Fibroblast of the conjunctiva (primary cell): ENCODE measurements around the gene ATIC.

ENCODE experiments used
- DNase-seq: peaks from one replicate; pipeline ENCODE4 v3.0.0-alpha.2; 2010; ENCODE audit warnings: low read depth

Gene ATIC

DNA sequence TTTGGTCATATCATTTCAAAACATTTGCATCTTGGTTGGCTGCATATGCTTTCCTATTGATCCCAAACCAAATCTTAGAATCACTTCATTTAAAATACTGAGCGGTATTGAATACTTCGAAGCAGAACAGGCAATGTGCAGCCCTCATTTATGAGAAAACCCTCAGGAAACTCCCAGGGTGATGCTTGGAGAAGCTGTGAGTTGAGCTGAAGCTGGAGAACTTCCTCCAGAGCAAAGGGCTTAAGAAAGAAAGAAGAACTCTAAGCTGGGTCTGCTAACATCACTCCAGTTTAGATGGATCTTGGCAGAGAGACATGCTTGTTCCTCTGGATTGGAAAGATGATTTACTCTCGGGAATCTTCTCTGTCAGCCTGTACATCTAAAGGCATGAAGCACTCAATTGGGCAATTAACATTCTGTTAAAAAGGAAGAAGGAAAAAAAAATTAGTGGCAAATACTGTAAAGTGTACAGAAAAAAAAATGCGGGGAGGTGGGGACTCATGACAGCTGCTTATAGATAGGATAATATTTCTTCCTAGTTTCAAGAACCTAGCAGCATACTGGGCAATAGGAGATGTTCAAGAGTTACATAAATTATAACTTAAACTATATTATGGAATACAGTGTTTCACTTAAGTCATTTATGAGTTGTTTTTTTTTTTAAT is 49.5 kb downstream of the ATIC start:
- DNase-seq, result no peak

DNA sequence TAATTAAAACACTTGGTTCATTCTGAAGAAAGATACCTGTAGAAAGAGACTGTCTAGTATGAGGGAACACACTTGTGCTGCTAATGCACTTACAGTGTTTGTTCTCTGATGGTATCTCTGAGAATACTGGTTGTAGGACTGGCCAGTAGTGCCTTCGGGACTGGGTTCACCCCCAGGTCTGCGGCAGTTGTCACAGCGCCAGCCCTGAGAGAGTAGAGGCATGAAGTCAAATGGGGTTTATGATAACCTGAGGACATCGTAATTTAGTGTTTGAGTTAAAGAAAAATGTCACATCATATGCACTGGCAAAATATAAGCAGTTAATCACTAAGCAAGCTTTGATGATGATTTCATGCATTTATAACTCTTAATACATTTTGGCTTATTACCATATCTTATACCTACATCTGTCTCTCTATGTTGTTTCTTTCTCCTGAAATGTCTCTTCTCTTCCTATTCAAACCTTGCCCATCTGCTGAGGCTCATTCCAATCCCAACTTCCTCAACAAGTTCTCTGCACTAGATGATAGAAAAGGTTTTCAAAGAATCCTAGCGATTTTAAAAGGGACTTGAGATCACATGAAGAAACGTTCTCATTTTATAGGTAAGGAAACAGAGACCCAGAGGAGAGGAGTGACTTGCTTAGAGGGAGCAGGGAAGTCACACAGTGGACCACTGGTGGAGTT is 50.2 kb downstream of the ATIC start:
- DNase-seq, result no peak

GRCh38 chr2:215362562-215362904 is 50.7 kb downstream of the ATIC start:
- DNase-seq, result no peak

GRCh38 chr2:215363039-215363438 is 51.2 kb downstream of the ATIC start:
- DNase-seq, result no peak

DNA sequence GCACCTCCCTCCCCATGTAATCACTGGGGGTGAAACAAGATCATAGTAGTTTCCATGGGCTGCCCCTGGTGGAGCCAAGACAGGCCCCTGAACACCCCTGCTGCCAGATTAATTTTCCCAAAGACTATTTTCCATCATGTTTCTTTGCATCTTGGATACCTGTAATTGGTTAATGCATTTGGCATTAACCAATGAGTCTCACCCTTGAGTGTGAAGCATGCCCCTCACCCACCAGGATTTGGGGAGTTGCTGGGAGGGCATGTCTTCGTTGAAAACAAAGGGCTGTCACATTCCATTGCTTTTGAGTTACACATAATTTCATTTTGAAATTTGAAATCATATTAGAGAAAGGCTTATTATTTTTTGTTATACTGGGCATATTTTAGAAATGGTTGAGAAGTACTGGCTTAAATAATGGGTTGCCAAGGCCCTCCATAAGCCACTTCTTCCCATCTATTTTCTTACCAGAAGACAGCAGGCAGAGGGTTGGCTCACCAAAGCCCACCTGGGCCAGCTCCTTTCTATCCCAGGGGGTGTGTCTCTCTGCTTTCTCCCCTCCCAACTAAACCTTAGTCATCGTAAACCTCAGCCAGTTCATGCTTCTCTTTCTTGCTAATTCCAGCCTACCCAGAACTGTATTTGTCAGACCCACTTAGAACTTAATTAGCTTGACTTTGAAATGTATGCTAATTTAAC is 51.8 kb downstream of the ATIC start:
- no peak for DNase-seq

DNA sequence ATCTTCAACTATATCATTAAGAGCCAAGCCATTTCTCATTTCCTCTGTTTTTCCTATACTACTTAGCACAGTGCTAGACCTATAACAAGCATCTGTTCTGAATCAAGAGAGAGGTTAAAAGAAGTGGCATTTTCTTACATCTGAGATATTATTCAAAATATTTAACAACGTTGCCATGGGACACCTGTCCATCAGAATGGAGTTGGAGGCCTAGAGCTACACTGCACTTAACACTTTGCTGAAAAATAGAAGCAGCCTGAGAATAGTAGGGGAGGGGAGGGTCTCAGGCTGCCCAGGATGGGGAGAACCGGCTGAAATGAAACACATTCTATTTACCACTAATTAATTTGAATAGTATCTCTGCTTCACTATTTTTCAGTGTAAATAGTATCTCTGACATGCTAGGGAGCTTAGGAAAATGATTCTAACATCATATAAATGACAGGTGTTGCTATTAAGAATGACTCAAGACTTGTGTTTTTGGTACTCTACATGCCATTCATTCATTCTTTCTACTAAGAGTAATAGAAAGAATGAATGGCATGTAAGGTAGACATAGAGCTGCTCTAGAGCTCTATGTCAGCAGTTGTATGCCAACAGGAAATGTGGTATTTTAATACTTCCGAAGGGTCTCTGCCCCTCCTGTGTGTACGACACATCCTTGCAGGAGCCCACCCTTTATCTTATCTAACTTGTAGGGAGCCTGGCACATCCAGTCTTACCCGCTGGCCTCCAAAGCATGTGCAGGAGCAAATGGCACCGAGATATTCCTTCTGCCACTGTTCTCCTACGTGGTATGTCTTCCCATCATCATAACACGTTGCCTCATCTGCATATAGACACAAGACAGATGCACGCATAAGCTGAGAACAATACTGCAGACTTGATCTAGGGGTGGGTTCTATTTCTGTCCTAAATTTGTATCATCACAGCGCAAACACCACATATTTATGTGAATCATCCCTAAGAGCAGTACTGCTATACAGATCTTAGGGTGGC is 52.6 kb downstream of the ATIC start:
- DNase-seq, result no peak

GRCh38 chr2:215365184-215365658 is 53.4 kb downstream of the ATIC start:
- DNase-seq, result no peak

- DNase-seq, result no peak
These were observed 54.7 kb downstream of the ATIC start for GRCh38 chr2:215366440-215367032.

- DNase-seq, result no peak
These were observed 56.0 kb downstream of the ATIC start for GRCh38 chr2:215367662-215368492.

DNA sequence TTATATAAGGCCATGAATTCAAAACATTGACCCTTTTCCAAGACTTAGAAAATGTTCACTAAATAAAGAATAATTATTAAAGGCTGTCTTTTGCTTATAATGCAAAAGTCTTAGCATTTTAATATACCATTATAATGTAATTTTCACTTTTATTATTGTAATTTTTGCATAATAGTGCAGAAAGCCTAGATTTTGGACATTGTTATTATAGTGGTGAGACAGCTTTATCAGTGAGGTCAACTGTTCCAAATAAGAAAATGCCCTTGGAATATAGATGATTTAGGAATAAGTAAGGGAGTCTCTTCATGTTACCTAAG is 56.6 kb downstream of the ATIC start:
- no peak for DNase-seq

DNA sequence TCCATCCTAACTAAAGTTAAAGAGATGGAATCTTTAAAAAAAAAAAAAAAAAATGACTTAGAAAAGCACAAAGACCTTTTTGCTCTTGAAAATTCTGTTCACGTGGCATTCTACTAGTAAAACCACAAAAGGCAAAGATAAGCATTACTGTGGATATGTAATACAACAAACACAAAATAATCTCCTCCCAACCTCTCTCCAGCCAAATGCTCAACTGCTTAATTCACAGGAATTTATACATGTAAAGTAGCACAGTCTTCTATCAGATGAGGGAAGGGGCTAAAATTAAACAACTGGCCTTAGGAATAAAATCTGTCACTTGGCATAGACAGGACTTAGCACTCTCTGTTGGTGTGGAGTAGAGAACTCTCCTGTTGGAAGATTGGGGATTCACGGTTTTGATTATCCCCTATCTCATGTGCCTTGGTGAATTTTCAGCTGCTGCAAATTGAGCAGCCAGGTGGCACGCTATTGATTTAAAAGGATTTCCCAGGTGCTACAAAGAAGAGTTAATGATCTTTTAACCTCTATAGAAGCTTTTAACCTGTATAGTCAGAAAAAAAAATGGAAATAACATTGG is 57.4 kb downstream of the ATIC start:
- no peak for DNase-seq

DNA sequence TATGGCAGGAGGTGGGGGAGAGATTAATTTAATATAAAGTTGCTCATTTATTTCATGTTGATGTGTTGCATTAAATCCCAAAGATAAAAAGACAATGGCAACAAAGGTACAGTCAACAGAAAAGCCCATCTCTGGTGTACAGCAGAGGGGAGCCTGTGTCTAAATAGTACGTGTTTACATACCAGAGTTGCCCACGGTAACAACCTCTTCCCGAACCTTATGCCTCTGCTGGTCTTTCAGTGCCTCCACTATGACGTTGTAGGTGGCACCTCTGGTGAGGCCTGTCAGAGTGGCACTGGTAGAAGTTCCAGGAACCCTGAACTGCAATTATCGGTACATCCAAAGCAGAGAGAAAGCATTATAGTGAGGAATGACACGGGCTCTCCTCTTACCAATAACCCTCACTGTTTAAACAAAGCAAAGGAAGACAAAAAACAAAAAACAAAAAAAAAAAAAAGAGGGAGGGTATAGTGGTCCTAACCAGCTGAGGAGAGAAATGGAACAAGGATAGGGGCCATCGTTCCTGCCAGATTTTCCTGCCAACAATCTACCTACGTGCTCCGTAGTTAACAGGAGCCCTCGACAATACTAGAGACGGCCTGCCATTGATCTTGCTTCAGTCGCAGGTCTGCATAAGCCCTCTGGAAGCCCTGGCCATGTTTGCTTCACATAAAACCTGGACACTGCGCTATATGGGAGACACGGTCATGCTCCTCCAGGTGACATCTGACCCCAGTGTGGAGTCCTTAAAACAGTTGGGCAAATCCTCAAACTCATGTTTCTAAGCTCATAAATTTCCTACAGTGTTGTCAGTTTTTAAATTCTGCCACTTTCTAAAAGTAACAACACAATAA is 58.5 kb downstream of the ATIC start:
- DNase-seq, result no peak

DNA sequence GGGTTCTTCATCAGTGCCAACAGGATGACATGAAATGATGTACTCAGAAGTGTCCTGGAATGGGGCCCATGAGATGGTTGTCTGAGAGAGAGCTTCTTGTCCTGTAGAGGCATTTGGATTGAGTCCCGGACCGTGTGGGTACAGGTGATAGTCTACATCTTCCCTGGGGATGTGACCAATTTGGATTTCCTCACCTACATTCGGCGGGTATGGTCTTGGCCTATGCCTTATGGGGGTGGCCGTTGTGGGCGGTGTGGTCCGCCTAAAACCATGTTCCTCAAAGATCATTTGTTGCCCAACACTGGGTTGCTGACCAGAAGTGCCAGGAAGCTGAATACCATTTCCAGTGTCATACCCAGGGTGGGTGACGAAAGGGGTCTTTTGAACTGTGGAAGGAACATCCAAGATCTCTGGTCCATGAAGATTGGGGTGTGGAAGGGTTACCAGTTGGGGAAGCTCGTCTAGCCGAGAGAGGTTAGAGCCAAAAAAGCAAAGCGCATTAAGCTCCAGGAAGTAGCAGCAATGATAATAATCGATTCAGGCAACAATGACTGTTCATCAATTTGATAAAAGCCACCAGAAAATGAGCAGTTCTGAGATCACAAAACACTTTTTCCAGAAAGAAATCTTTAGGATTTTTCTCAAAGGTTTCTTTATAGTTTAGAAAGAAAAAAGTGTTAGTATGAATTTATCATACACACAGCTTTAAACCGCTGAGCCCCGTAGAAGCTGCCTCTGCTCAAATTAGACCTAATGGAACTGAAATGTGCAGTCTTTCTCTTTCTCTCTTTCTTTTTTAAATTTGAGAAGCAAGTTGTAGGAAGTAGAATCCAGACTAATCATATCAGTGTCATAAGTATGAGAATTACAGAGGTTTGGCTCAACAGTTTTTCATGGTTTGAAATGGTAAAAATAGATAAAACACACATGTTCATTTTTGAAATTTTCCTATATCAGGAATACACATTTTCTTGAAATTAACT is 60.3 kb downstream of the ATIC start:
- DNase-seq, result no peak

DNA sequence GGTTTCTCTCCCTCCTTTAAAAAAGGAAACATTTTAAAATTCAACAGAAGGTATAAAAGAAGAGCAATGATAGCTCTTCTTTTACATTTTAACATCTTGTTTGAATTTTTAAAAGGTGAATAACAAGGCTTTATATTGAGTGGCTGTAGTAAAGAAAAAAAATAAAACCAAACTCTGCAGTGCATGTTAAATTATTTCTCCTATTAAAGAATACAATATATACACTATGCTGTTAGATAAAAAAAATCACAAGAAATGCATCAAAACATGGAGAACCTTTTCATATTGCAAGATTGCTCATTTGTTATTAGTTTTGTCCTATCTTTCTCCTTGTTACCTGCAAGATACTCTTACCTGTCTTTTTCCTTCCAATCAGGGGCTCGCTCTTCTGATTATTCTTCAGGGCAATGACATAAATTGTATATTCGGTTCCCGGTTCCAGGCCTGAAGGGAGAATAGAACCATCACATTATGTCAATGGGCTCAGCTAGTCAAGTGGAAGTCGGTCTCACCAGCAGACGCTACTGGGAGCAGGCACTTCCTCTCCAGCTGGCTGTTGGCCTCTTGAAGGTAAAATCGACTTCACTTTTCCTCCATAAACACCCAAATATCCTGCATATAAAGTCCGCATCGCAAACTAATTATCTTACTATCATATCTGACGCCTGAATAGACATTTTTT is 61.2 kb downstream of the ATIC start:
- no peak for DNase-seq

DNA sequence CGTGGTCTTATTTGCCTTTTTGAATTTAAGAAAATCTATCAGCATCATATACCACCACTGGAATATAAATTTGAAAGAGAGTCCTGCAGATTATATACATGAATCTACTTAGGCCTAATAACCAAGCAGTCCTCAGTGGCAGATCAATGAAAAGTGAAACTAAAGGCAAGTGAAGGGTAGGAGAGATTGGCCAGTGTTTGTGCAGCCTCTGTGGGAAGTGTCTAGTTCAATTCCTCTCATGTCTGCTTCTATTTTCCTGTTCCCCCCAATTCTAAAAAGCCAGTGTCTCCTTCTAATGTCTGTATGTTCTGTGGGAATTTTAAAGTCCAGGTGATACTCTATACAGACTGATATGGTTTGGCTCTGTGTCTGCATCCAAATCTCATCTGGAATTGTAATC is 62.1 kb downstream of the ATIC start:
- DNase-seq, result no peak

- DNase-seq, result no peak
These were observed 63.0 kb downstream of the ATIC start for GRCh38 chr2:215374642-215375466.

DNA sequence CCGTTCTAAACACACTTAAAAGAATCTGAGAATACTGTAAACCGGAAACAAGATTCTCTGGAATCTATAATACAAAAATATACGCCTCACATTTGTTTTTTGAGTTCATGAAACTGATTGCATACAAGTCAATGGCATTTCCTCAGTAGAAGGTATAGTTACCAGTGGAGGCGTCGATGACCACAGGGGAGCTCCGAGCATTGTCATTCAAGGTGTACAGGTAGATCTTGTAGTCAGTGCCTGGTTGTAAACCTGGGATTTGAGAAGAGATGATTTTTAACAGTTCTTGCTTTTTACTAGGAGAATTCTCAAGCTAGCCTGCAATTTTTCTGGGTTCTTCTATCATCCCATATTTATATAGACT is 63.6 kb downstream of the ATIC start:
- DNase-seq, result no peak
